ENCODE data around the gene CARS2. TPM values are rescaled to one million over a fixed set of nuclear protein-coding genes. Genes with fewer than 3 reads are reported as not detected.

CARS2 gene, protein sequence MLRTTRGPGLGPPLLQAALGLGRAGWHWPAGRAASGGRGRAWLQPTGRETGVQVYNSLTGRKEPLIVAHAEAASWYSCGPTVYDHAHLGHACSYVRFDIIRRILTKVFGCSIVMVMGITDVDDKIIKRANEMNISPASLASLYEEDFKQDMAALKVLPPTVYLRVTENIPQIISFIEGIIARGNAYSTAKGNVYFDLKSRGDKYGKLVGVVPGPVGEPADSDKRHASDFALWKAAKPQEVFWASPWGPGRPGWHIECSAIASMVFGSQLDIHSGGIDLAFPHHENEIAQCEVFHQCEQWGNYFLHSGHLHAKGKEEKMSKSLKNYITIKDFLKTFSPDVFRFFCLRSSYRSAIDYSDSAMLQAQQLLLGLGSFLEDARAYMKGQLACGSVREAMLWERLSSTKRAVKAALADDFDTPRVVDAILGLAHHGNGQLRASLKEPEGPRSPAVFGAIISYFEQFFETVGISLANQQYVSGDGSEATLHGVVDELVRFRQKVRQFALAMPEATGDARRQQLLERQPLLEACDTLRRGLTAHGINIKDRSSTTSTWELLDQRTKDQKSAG
- 10 to 100 TPM; 50.1 to 68.0 (median 52.9) TPM for total RNA-seq (2021; fragmentation: NEBNext Ultra II Directional; extraction: Animal tissue kit (Norgen Biotek cat#: 25700))
- long read RNA-seq, partial matches to known transcripts, result 3 of 13 reads
- long read RNA-seq, other reads (novel, unspliced or antisense), result 8 of 13 reads

DNA sequence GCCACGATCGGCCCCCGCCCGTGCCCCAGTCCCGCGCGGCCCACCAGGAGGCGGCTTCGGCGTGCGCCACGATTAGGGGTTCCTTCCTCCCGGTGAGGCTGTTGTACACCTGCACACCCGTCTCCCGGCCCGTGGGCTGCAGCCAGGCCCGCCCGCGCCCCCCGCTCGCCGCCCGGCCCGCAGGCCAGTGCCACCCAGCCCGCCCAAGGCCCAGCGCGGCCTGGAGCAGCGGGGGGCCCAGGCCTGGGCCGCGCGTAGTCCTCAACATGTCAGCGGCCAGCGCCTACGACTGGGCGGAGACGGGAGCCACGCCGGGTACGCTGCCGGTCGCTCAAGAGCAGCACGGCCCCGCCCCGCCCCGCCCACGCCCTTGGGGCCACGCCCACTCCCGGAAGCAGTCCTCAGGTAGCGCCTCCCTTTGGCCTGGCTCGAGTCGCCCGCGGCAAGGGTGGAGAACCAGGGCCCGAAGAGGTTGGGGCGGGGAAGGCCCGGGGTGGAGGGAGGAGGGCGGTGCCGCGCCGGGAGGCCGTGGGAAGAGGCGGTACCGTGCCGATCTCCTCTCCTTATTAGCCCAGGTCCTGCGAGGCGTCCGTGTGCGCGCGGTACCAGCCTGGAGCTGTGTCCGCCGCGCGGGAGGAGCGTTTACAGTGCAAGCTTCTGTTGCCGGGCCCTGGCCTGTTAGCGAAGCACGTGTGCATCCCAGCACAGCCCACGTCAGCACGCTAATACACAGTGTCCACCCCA is at the start of gene CARS2:
Gene CARS2 (minus strand): TSS at position 291 of the 744 bp plus-strand sequence. CDS start 23 bp downstream, at position 268.
- H3K36me3 Mint-ChIP-seq (ENCODE audit: low read depth), result peaks cover 16% of the 10 kb centered on the region
- TF ChIP-seq, protein P1, sequence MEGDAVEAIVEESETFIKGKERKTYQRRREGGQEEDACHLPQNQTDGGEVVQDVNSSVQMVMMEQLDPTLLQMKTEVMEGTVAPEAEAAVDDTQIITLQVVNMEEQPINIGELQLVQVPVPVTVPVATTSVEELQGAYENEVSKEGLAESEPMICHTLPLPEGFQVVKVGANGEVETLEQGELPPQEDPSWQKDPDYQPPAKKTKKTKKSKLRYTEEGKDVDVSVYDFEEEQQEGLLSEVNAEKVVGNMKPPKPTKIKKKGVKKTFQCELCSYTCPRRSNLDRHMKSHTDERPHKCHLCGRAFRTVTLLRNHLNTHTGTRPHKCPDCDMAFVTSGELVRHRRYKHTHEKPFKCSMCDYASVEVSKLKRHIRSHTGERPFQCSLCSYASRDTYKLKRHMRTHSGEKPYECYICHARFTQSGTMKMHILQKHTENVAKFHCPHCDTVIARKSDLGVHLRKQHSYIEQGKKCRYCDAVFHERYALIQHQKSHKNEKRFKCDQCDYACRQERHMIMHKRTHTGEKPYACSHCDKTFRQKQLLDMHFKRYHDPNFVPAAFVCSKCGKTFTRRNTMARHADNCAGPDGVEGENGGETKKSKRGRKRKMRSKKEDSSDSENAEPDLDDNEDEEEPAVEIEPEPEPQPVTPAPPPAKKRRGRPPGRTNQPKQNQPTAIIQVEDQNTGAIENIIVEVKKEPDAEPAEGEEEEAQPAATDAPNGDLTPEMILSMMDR (IDR thresholded peaks at IDR 0.05), result peak; percentile 31
- H3K4me3 Mint-ChIP-seq, result peak within 1 kb of the TSS; percentile 91
- H3K9me3 Mint-ChIP-seq, result no peaks in the 10 kb centered on the region
- peaks cover 46% of the 10 kb centered on the region for H3K4me1 Mint-ChIP-seq (ENCODE audit: low read depth)
- peak; percentile 94 for DNase-seq
- H3K27me3 Mint-ChIP-seq (ENCODE audit: insufficient read depth), result no peaks in the 10 kb centered on the region; the same call in 1 of the 2 replicates
- H3K27ac Mint-ChIP-seq, result peak within 1 kb of the TSS; percentile 93

DNA sequence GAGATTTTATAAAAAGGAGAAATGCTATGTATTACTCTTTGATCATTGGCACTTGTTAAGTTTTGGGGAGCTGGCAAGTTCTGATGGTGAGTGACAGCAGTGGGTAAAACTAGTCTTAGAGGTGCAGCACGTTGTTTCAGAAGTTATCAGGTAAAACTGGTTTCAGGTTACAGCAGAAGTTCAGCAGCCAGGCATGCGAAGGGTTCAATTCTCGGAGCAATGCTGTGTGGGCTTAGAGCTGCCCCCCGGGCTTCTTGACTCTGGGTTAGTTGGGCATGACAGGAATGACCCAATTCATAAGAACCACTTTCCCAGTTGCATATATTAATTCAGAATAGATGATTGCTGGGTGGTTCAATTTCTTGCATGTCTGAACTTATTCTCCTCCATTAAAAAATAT is 42.4 kb upstream of the CARS2 start:
- no peak for DNase-seq
- Mint-ChIP-seq H3K27ac (no peak overlapping the region), H3K27me3 (ENCODE audit: insufficient read depth) (0 out of 2 replicates have a peak, but pooled peaks cover 2% of the 10 kb centered on the region), H3K9me3 (peaks cover 18% of the 10 kb centered on the region), H3K4me1 (ENCODE audit: low read depth) (peaks cover 10% of the 10 kb centered on the region), H3K4me3 (no peak overlapping the region), H3K36me3 (ENCODE audit: low read depth) (peaks cover 14% of the 10 kb centered on the region; the same call in 1 of the 2 replicates)
- TF ChIP-seq, protein P1 (IDR thresholded peaks at IDR 0.05), result no peak

DNA sequence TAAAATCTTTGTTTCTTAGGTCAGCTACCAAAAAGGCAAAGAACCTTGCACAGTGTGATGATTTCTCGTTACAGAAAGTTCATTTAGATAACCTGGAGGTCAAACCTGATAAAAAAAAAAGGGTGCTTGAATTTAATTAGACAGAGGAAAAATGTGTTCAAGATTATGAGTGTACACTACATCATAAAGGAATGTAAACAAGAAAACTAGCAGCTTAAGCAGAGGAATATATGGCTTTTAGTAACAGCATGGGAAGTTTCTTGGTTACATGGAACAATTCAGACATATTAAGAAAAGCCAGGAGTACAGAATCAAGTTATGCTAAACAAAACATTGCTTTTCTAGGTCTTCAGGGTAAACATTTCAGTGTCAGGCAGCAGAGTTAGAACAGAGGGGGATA is 40.5 kb upstream of the CARS2 start:
- Mint-ChIP-seq H3K4me3 (no peak overlapping the region), H3K9me3 (peaks cover 24% of the 10 kb centered on the region), H3K27me3 (ENCODE audit: insufficient read depth) (0 out of 2 replicates have a peak, but pooled peaks cover 2% of the 10 kb centered on the region), H3K27ac (no peak overlapping the region), H3K4me1 (ENCODE audit: low read depth) (peaks cover 10% of the 10 kb centered on the region), H3K36me3 (ENCODE audit: low read depth) (peaks cover 20% of the 10 kb centered on the region)
- no peak for DNase-seq
- TF ChIP-seq, protein P1 (IDR thresholded peaks at IDR 0.05), result no peak

DNA sequence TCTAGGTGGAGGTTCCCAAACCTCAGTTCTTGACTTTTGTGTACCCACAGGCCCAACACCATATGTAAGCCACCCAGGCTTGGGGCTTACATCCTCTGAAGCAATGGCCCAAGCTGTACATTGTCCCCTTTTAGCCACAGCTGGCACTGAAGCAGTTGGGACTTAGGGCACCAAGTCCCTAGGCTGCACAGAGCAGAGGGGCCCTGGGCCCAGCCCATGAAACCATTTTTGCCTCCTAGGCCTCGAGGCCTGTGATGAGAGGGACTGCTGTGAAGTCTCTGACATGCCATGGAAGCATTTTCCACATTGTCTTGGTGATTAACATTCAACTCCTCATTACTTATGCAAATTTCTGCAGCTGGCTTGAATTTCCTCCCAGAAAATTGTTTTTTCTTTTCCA is 37.8 kb upstream of the CARS2 start:
- Mint-ChIP-seq H3K27ac (no peak overlapping the region), H3K9me3 (peaks cover 25% of the 10 kb centered on the region), H3K36me3 (ENCODE audit: low read depth) (peaks cover 13% of the 10 kb centered on the region), H3K27me3 (ENCODE audit: insufficient read depth) (peaks cover 7% of the 10 kb centered on the region), H3K4me1 (ENCODE audit: low read depth) (peaks cover 10% of the 10 kb centered on the region), H3K4me3 (no peak overlapping the region)
- TF ChIP-seq, protein P1 (IDR thresholded peaks at IDR 0.05), result no peak
- DNase-seq, result no peak

DNA sequence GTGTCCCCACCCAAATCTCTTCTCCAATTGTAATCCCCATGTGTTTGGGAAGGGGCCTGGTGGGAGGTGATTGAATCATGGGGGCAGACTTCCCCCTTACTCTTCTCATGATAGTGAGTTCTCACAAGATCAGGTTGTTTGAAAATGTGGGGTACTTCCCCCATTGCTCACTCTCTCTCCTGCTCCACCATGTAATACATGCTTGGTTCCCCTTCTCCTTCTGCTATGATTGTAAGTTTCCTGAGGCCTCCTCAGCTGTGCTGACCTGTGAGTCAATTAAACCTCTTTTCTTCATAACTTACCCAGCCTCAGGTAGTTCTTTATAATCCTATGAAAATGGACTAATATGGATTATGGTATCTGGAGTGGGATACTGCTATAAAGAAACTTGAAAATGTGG is 31.6 kb upstream of the CARS2 start:
- 0 out of 2 replicates have a peak, but pooled peaks cover 5% of the 10 kb centered on the region for H3K4me1 Mint-ChIP-seq (ENCODE audit: low read depth)
- H3K27me3 Mint-ChIP-seq (ENCODE audit: insufficient read depth), result peaks cover 5% of the 10 kb centered on the region
- no peak for DNase-seq
- H3K9me3 Mint-ChIP-seq, result peaks cover 18% of the 10 kb centered on the region
- no peak overlapping the region for H3K4me3 Mint-ChIP-seq
- TF ChIP-seq, protein P1 (IDR thresholded peaks at IDR 0.05), result no peak
- peaks cover 12% of the 10 kb centered on the region; the same call in 1 of the 2 replicates for H3K36me3 Mint-ChIP-seq (ENCODE audit: low read depth)
- no peak overlapping the region for H3K27ac Mint-ChIP-seq
